NCI-H2171 treated with DMSO at 0.1 percent for 48 hours (cell line): Measurements from ENCODE around the gene LETM1.

Source experiments
- DNase-seq: peaks from one replicate; lab custom pipeline; 2025; lab: John Stamatoyannopoulos, UW

Gene LETM1

DNA sequence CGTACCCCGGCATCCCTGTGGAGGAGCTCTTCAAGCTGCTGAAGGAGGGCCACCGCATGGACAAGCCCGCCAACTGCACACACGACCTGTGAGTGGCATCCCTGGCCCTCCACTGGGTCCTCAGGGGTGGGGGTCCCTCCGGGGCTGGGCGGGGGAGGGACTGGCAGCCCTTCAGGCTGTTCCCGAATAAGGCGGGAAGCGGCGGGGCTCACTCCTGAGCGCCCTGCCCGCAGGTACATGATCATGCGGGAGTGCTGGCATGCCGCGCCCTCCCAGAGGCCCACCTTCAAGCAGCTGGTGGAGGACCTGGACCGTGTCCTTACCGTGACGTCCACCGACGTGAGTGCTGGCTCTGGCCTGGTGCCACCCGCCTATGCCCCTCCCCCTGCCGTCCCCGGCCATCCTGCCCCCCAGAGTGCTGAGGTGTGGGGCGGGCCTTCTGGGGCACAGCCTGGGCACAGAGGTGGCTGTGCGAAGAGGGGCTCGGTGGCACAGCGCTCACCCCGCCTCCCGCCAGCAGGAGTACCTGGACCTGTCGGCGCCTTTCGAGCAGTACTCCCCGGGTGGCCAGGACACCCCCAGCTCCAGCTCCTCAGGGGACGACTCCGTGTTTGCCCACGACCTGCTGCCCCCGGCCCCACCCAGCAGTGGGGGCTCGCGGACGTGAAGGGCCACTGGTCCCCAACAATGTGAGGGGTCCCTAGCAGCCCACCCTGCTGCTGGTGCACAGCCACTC is 49.2 kb downstream of the LETM1 start:
- DNase-seq: no peak

DNA sequence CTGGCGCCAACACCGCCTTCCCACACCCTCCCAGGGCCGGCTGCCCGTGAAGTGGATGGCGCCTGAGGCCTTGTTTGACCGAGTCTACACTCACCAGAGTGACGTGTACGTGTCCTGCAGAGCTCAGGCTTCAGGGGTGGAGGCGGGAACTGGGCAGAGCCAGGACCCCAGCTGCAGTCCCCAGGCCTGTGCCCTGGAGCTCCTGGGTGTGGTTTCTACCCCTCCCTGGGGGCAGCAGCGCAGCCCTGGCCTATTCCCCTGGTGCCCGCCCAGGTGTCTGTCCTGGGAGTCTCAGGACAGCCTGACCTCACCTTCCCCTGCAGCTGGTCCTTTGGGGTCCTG is 49.8 kb downstream of the LETM1 start:
- no peak for DNase-seq

DNA sequence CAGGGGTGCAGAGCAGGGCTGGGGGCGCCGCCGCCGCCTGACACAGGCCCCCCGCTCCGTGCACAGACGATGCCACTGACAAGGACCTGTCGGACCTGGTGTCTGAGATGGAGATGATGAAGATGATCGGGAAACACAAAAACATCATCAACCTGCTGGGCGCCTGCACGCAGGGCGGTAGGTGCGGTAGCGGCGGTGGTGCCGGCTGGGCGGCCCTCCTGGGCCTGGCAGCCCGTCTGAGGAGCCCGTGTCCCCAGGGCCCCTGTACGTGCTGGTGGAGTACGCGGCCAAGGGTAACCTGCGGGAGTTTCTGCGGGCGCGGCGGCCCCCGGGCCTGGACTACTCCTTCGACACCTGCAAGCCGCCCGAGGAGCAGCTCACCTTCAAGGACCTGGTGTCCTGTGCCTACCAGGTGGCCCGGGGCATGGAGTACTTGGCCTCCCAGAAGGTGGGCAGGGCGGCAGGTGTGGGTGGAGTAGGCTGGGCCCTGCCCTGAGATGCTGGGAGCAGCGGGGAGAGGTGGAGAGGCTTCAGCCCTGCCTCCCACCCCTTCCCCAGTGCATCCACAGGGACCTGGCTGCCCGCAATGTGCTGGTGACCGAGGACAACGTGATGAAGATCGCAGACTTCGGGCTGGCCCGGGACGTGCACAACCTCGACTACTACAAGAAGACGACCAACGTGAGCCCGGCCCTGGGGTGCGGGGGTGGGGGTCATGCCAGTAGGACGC is 50.3 kb downstream of the LETM1 start:
- DNase-seq: no peak

DNA sequence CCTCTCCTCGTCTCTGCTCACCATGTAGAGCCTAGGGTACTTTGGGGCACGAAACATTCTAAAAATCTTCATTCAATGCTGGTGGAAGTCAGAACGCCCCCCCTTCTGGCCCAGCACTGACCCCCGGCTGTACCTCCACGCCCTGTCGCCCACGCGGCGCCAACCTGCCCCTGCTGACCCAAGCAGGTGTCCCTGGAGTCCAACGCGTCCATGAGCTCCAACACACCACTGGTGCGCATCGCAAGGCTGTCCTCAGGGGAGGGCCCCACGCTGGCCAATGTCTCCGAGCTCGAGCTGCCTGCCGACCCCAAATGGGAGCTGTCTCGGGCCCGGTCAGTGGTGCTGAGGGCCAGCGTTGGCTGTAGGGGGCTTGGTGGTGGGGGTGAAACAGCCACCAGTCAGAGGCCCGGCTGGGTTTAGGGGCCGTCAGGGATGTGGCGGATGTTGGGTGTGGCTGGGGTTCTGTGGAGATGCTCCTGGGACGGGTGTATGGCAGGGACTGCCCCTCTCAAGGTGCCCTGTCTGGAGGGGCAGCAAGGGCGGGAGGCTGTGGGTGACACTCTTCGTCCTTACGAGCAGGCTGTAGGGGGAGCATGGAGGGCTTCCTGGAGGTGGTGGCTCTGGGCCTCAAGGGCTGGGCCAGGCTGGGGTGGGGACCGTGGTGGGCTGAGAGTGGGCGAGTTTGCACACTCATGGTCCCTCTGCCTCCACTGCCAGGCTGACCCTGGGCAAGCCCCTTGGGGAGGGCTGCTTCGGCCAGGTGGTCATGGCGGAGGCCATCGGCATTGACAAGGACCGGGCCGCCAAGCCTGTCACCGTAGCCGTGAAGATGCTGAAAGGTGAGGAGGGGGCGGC is 51.1 kb downstream of the LETM1 start:
- DNase-seq: no peak

DNA sequence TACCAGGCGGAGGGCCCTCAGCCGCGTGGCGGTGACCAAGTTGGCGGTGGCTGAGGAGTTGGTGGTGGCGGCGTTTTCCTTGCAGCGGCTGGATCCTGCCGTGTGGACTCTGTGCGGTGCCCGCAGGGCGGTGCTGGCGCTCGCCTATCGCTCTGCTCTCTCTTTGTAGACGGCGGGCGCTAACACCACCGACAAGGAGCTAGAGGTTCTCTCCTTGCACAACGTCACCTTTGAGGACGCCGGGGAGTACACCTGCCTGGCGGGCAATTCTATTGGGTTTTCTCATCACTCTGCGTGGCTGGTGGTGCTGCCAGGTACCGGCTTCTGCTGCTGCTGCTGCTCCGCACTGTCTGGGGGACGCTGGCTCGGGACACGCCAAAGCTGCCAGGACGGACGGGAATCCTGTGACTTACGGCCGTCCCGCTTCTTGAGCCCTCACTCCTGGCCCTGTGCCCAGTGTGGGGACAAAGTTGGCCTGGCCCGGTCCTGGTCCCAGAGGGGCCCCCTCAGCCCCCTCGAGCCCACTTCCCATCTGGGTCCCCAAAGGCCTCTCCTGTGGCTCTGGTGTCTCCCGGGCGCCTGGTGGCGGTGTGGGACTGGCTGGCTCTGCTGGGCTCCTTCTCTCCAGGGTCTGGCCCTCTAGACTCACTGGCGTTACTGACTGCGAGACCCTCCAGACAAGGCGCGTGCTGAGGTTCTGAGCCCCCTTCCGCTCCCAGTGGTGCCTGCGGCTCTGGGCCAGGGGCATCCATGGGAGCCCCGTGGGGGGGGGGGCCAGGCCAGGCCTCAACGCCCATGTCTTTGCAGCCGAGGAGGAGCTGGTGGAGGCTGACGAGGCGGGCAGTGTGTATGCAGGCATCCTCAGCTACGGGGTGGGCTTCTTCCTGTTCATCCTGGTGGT is 52.2 kb downstream of the LETM1 start:
- DNase-seq: no peak

DNA sequence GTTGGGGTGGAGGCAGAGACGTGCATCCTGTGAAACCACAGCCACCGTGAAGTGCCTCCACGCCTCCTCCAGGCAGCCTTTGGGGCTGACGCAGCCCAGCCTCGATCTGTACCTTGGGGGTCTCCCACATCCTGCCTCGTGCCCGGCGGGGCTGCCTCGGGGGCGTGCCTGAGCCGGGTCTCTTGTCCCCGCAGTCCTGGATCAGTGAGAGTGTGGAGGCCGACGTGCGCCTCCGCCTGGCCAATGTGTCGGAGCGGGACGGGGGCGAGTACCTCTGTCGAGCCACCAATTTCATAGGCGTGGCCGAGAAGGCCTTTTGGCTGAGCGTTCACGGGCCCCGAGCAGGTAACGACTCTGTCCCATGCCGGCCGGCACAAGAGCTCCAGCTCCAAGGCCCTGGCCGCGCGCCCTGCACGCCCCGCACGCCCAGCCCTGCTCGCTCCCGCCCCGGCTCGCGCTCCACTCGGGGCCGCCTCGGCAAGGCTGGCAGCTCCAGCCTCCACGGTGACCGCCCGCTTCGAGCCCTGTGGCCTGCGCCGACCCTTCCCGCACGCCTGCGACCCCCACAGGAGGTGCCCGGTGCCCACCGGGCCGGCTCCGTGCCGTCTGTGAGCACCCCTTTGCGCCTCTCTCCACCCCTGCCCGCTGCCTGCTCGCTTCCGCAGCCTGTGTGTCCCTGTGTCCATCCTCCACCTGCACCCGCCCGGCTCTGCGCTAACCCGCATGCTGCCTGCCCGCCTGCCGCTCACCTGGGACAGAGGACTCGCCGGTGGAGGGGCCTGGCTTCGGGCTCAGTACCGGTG is 53.0 kb downstream of the LETM1 start:
- no peak for DNase-seq

DNA sequence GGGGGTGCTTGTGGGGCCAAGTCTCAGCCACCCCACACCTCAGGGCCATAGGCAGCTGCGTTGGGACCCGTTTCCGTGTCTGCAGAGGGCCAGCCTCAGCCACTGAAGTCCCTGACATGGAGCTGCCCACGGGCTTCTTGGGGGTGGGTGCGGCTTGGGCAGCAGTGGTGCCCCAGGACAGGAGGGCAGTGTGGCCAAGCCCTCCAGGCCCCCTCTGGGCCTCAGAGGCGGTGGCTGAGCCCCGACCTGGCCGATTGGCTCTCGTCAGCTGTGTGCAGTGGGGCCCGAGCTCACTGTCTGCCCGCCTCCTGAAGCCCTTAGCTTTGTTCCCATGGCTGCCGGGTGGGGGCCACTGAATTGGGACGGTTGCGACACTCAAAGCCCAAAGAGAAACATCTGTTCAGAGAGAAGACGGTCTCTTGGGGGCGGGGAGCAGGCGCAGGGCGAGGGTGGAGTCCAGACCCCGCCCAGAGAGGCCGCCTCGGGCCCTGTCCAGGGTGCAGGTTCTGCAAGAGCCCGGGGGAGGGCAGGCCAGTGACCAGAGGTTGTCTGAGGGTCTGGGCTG is 53.7 kb downstream of the LETM1 start:
- no peak for DNase-seq

DNA sequence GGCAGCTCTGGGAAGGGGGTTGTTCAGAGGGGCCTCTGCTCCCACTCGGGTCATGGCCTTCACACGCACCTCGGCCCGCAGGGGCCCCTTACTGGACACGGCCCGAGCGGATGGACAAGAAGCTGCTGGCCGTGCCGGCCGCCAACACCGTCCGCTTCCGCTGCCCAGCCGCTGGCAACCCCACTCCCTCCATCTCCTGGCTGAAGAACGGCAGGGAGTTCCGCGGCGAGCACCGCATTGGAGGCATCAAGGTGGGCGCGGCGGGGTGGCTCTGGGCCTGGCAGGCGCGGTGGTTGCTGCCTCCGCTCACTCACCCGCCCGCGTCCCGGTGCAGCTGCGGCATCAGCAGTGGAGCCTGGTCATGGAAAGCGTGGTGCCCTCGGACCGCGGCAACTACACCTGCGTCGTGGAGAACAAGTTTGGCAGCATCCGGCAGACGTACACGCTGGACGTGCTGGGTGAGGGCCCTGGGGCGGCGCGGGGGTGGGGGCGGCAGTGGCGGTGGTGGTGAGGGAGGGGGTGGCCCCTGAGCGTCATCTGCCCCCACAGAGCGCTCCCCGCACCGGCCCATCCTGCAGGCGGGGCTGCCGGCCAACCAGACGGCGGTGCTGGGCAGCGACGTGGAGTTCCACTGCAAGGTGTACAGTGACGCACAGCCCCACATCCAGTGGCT is 54.5 kb downstream of the LETM1 start:
- DNase-seq: no peak

DNA sequence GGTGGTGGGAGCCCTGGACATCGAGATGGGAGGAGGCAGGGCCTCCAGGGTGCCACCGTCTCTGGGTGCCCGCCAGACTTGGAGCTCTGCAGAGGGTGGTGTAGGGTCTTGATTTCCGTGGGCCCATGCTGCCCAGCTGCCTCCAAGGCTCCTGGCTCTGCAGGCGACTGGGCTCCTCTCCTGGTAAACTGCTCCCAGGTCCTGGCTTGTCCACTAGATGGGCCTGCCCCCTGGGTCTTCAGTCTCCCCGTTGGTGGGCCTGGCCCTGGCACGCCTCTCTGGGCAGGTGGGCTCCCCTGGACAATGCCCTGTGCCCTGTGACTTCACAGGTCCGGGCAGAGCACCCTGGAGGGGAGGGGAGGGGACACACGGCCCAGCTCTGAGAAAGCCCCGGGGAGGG is 55.2 kb downstream of the LETM1 start:
- no peak for DNase-seq

DNA sequence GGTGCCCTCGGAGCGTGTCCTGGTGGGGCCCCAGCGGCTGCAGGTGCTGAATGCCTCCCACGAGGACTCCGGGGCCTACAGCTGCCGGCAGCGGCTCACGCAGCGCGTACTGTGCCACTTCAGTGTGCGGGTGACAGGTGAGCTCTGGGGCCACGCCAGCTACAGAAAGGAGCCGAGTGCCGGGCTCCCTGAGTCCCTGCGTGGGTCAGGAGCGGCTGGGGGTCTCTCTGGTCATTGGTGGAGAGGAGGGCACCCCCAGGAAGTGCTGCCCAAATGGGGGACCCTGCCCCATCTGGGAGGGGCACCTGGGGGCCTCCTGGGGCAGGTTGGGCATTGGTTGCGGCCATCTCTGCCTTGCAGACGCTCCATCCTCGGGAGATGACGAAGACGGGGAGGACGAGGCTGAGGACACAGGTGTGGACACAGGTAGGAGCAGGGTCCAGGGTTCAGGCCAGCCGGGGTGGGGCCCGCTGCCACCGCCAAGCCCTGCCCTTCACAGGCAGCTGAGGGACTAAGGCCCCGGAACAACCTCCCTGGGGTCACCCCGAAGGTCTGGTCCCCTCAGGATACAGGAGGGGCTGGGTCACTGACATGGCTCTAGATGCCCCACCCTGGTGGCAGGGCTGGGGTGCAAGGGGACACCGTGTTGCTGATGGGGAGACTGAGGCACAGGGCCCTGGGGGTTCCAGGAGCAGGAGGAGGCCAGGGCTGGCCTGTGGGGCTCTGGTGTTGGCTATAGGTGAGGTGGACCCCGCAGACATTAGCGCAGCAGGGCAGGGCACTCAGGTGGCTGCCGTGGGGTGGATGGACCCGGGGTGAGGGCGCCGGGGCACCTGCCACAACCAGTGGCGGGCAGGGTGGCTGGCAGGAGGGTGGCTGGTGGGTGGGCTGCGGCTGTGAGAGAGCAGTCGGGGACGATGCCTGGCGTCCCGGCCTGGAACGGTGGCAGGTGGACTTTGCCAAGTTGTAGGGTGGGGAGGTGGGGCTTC is 56.3 kb downstream of the LETM1 start:
- DNase-seq: no peak

DNA sequence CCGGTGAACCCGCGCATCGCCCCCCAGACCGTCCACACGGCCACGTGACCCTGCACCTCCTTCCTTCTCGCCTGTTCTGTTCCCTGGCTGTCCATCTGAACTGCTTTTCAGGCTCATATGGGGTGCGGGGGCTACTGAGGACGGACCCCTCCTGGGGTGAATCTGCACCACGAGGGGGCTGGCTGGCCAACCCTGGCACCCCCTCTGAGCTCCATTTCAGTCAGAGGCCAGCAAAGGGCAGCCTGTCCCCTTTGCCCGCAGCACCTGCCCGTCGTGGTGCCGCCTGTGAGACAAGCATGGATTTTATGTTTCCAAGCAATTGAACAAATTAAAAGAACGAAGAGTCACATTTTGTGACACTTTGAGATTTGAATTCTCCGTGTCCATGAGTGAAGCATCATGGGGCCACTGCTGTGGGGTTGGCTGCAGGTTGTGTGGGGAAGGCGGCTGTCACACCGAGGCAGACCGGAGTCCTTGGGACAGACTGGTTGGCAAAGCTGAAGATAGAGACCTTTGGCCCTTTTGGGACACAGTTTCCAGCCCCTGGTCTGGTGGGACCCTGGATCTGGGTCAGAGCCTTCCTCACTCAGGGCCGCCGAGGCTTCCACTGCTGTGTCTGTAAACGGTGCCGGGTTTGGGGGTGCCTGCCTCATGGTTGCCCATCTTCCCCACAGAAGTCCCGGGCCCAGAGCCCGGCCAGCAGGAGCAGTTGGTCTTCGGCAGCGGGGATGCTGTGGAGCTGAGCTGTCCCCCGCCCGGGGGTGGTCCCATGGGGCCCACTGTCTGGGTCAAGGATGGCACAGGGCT is 57.2 kb downstream of the LETM1 start:
- DNase-seq: no peak

DNA sequence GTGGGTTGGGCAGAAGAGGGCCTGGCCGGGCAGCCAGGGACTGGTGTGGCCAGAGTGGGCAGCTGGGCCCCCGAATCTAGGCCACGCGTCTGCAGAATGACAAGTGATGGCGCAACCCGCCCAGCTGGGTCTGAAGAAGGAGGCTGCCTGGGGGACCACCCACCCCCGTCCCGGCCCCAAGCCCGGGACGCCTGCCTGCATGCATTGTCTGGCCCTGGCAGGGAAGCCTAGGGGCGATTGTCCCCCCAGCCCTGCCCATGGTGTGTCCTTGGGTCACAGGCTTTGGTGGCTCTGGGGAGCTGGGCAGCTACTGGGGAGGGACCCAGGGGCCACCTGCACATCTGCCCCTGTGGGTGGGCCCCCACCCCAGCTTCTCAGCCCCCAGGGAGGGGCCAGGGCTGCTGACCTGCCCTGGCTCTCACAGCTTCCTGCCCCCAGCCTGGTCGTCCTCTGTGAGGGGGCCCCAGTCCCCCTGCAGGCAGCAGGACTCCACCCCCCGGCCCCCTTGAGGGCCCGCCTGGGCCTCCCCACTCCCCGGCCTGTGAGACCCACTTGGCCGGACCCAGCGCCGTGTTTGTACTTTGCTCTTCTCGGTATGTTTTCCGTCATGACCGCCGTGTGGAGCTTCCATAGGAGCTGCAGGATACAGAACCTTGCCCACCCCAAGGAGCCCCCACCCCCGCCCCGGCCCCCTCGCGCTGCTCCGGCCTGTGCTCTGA is 57.9 kb downstream of the LETM1 start:
- no peak for DNase-seq

DNA sequence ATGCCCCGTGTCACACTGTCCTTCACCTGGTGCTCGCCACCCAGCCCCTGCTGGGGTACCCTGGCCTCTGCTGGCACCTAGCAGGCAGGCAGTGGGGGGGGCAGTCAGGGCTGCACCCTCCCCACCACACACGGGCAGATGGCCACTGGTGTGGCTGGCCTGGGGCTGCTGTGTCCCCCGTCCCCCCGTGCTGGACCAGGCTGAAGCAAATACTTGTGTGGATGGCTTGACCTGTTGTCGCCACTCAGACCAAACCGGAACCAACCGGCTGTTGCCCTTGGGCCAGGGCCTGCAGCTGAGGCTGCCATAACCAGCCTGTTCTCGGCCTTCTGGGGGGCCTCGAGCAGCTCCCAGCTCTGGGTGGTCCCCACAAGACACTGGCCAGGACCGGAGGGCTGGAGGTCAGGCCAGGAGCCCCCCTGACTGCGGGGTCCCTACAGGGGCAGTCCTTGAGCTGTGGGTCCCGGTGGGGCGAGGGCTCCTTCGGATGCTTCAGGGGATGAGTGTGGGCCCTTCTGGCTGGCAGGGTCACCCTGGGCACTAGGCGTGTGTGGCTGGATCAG is 58.6 kb downstream of the LETM1 start:
- no peak for DNase-seq

DNA sequence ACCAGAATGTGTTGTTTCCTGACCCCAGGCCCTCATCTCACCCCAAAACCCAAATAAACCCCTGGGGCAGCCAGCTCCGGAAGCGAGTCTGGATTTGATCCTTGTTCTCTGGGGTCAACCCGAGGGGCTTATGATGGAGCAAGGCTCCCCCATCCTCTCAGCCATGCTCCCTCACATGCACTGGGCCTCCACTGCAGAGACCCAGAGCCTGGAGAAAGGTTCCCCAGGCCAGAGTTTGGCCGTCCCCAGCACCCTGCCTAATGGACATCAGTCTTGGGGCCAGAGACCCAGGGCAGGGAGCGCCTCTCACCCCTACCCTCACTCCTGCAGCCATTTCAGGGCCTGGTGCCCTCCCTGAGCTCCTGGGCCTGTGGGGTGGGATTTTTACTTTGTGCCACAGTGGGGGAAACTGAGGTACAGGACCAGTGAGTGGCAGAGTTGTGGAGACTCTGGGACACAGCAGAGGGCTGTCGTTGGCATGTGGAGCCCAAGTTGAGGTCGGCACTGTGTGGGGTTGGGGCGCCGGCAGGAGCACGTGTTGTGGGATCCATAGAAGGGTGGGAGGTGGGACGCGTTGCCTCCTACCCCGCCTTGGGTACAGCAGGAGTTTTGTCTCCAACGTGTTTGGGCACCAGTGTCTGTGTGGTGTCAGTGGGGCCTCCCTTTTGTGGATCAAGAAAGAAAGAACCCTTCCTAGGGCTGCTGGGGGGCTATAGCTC is 59.3 kb downstream of the LETM1 start:
- DNase-seq: no peak

DNA sequence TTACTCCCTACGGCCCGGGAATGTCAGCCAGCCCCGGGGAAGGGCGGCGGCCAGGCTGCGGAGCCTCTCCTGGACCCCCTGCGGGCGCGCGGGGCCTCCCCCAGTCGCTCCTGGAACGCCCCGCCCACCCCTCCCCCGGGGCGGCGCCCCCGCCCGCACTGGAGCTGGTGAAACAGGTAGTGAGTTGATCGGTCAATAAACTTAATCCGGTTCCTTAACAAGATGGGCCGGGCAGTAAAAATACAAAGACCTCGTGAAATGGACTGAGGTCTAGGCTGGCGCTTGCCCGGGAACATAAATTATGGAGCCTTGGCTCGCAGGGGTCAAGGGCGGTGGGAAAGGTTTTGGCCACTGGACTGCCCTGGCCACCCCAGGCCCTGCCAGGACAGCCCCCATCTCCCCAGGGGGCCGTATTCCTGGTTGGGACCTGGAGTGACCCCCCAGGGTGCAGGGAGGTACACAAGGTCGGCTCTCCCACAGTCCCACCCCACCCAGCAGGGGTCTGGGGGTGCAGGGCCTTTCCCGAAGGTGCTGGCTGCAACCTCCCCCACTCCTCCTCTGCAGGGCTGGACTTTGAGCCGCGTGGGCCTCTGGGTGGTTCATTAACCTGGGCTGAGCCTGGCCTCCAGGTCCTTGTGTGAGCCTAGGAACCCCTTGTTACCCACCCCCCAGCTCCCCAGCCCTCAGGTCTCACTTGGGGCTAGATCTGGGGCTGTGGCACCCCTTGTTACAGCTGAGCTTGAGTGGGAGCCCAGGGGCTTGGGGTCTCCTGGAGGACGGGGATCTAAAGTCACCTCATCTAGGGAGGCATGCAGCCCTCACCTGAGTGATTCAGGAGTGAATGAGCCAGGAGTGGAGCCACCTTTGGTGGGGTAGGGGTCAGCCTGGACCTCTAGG is 60.4 kb downstream of the LETM1 start:
- no peak for DNase-seq
